SKM-1 (cell line): Measurements from ENCODE around the gene ZDHHC21.
"Not testable (repeated sequence)": the region's sequence is repeated elsewhere in the genome, so short reads cannot be mapped to it uniquely, and the experiment has no call there.

ENCODE experiments used
- DNase-seq: peaks from one replicate; lab custom pipeline; 2025; ENCODE audit not compliant: unreplicated experiment; lab: John Stamatoyannopoulos, UW

ZDHHC21 gene

GRCh38 chr9:14686168-14686567 lies 7.1 kb downstream of the ZDHHC21 start:
- no peak for DNase-seq

DNA sequence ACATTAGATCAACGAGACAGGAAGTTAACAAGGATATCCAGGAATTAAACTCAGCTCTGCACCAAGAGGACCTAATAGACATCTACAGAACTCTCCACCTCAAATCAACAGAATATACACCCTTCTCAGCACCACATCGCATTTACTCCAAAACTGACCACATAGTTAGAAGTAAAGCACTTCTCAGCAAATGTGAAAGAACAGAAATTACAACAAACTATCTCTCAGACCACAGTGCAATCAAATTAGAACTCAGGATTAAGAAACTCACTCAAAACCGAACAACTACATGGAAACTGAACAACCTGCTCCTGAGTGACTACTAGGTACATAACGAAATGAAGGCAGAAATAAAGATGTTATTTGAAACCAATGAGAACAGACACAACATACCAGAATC lies 10.6 kb downstream of the ZDHHC21 start:
- not testable (repeated sequence) for DNase-seq

- DNase-seq, result no peak
Observed at GRCh38 chr9:14678776-14679175, 14.5 kb downstream of the ZDHHC21 start.

- no peak for DNase-seq
Observed at GRCh38 chr9:14677872-14678271, 15.4 kb downstream of the ZDHHC21 start.

DNA sequence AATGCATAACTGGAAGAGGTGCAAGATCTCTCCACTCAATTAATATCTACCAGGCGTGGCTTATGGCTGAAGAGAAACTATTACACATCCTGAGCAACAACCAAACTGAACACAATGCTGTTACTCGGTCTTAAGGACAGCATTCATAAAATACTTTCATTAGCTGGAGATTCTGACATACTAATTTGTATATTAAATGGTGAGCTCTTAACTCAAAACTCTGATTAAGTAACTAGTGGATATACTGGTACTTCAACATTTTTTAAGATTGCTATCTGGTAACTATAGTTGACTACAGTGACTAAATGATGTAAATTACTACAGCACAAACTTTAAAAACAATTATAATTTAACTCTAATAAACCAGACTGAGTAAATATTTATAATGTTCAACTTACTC lies 15.8 kb downstream of the ZDHHC21 start:
- no peak for DNase-seq

GRCh38 chr9:14674630-14675029 lies 18.6 kb downstream of the ZDHHC21 start:
- DNase-seq, result no peak

- DNase-seq, result no peak
Observed at GRCh38 chr9:14671377-14671776, 21.9 kb downstream of the ZDHHC21 start.

DNA sequence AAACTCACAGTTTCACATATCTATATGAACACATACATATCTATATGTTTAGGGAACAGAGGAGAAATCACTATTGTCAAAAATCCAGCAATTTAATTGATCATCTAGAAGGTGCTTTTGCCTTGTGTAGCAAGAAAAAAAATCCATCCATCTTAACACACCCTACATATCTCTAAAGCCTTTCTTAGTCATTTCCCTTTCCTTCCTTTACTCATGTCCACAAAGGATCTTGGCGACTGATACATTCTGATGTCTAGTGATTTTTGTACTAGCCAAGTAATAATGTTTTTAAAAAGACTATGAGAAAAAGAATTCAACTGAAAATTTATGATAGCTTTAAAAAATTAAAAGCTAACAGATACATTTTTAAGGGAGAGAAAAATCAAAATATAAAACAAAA lies 22.5 kb downstream of the ZDHHC21 start:
- DNase-seq, result no peak

DNA sequence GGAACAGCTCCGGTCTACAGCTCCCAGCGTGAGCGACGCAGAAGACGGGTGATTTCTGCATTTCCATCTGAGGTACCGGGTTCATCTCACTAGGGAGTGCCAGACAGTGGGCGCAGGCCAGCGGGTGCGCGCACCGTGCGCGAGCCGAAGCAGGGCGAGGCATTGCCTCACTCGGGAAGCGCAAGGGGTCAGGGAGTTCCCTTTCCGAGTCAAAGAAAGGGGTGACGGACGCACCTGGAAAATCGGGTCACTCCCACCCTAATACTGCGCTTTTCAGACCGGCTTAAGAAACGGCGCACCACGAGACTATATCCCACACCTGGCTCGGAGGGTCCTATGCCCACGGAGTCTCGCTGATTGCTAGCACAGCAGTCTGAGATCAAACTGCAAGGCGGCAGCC lies 29.2 kb downstream of the ZDHHC21 start:
- not testable (repeated sequence) for DNase-seq

GRCh38 chr9:14662060-14662453 lies 31.2 kb downstream of the ZDHHC21 start:
- DNase-seq, result no peak

- no peak for DNase-seq
Observed at GRCh38 chr9:14661421-14662059, 31.7 kb downstream of the ZDHHC21 start.

- DNase-seq, result no peak
Observed at GRCh38 chr9:14660721-14661120, 32.5 kb downstream of the ZDHHC21 start.

GRCh38 chr9:14654932-14655331 lies 38.3 kb downstream of the ZDHHC21 start:
- no peak for DNase-seq

- no peak for DNase-seq
Observed at GRCh38 chr9:14653511-14653910, 39.7 kb downstream of the ZDHHC21 start.

DNA sequence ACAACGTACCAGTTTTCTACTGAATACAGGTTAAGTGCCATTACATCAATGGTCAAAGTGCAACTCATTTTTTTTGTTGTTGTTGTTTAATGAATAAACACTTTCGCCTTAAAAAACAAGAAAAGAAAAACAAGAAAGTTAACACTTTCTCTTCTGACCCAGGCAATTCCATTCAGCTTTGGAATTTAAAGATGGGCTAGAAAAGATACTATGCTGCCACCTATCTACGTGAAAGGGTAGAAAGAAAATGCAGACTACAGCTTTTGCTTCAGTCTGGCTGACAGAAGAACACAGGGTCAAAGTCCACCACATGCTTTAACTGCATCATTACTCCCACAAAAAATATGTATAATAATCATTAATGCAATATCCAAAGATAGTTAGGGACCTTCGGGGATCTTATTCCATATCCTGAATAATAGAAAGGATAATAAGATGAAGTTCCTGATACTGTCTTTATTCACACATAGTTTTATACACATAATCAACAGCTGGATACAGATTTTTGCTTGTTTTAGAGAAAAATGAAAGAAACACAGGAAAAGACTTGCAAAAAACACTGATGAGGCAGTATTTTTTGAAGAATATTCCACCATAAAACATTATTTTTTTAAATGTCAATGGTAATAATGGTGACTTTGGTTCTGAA lies 40.4 kb downstream of the ZDHHC21 start:
- DNase-seq, result no peak

- DNase-seq, result no peak
Observed at GRCh38 chr9:14650596-14650995, 42.6 kb downstream of the ZDHHC21 start.

DNA sequence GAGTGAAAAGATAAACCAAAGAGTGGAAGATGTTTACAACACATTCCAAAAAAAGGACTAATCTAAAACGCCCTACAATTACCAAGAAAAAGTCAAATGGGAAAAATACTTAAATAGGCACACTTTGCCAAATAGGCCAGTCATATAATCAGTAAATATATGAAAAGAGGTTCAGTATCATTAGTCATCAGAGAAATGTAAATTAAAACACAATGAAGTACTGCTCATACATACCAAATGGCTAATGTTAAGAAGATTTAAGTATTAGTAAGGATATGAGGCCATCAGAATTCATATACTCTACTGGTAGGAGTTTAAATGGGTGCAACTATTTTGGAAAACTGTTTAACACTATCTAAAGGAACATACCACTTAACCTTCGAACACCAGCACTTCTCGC lies 47.6 kb downstream of the ZDHHC21 start:
- no peak for DNase-seq

DNA sequence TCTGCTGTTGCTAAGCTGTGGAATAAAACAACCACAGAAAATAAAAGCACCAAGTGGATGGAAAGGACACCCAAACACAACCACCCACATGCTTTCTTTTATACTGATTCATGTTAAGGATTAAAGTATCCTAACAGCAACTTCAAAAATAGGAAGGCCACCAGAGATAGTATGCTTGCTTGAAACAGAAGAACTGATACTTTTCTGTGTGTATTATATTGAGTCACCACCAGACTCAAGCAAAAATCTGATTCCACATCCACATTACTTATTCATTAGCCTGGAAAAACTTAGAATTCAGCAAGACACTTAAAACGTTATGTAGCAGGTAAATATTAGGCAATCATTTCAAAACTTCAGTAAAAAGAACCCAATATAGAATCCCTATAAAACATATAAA lies 52.3 kb downstream of the ZDHHC21 start:
- no peak for DNase-seq

GRCh38 chr9:14640294-14640693 lies 52.9 kb downstream of the ZDHHC21 start:
- no peak for DNase-seq

DNA sequence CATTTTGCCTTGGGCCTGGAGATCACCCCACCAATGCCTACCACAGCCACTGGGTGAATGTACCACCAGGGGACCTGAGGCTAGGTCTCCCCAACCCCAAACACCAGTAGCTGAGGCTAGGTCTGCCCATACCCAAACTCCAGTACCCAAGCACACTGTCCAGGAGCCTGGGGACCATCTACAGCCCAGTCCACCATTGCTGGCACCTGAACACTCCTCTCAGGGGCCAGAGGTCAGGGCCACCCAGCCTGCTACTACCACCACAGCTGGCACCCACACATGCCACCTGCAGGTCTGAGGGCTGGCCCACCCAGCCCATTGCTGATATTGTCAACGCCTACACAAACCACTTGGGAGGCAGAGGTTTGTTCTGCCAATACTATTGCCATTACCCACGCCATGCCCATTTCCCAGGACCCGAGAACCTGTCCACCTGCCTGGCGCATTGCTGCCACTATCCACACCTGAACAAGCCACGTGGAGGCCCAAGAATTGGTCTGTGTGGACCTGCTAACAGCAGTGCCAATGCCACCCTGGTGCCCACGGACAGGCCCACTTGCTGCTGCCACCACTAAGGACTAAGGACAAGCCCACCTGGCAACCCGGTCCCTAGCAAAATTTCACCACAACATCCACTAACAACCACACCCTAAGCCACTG lies 59.2 kb downstream of the ZDHHC21 start:
- DNase-seq, result no peak

- no peak for DNase-seq
Observed at GRCh38 chr9:14633148-14633547, 60.1 kb downstream of the ZDHHC21 start.

- DNase-seq, result no peak
Observed at GRCh38 chr9:14627513-14627912, 65.7 kb downstream of the ZDHHC21 start.
